T-helper 1 cell treated with Interleukin-12 subunit alpha and Interleukin-12 subunit beta and Interleukin-4 antibody, amounts not matched to agents 30 ng/mL and 1 ng/mL, for 36 hours (primary cell): ENCODE results near the gene ABHD17A. TPM values are rescaled to one million over a fixed set of nuclear protein-coding genes. Genes with fewer than 3 reads are reported as not detected.
"Not testable (repeated sequence)": the region's sequence is repeated elsewhere in the genome, so short reads cannot be mapped to it uniquely, and the experiment has no call there.

Source experiments
- intact Hi-C: fragments of 100-400 bp; cut with micrococcal nuclease; formaldehyde crosslinking; loops from one replicate; pipeline ENCODE4 v1.15.1; 2024
- total RNA-seq: library from RNA; stranded (reverse); gene quantifications from 2 replicates; pipeline ENCODE4 v1.2.3, GENCODE V29; 2022

ABHD17A gene
- total RNA-seq, 1 donor from 2014 or later = 134 TPM

DNA sequence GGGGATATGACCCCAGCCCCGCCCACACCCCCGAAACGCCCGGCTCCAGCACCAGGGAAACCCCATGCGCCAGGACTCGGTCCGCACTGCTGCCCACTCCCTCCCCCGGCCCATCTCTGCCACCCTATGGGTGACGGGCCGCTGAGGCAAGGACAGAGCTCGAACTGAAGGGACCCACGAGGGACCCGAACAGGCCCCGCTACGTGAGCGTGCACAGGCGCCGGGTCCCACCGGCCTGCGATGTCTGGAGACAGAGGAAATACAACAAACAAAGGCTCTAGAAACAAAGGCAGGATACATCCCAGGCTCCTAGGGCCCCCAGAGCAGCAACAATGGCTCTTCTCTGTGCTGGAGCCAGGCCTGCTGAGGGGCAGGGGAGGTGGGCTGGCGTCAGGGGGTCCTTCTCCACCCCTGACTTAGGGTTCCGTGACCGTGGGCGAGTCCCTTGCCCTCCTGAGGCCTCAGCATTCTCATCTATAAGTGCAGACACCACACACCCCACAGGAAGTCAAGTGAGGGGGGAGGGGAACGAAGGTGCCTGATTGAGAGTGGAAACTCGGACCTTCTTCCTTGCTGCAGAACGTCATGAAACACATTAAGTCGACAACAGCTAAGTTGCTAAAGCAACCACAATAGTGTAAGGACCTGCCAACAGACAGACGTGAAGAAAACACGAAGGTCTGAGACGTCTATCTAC is 3.1 kb downstream of the ABHD17A start:
- intact Hi-C loops = loop anchor here (1.0 to 10.0 kb wide), 3 partner anchors 160 to 383 kb away; partner anchors contain the start of genes IZUMO4 and MOB3A

GRCh38 chr19:1881393-1882088 is 3.8 kb downstream of the ABHD17A start:
- intact Hi-C loops = loop anchor here (1.0 to 10.0 kb wide), 3 partner anchors 161 to 383 kb away; partner anchors contain the start of genes IZUMO4 and MOB3A

DNA sequence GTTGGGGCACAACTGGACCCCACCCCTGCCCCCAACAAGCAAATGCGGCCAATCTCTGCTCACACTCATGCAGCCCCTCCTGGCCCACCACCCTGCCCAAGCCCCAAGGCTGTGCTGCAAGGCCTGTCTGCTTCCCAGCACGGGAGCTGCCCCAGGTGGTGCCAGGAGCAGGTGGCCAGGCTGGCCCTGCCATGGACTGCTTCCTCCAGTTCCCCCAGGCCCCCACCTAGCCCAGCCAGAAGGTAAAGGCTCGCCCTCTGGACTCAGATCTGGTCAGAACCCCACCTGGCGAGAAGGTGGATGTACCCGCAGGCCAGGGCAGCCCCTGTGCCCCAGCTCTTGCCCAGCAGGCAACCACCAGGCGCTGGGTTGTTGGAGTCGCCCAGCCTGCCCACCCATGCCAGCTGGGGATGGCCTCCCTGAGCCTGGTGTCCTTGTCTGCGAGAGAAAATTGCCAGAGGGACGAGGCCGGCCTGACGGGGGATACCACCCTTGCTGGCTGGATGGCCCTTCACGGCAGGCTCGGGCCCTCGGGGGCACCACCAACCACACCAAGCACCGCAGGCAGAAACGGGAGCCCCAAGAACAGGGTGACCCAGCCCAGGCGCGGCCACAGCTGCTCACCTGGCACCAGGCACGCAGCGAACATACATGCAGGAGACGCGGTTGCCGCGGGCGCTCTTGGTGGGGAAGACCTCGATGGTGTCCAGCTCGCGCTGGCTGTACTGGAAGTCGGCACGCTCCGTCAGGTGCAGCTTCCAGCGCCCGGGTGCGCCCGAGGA is 4.5 kb downstream of the ABHD17A start:
- intact Hi-C loops = loop anchor here (10.0 kb wide), 1 partner anchor 384 kb away; no protein-coding TSS in a partner anchor

- intact Hi-C loops = loop anchor here (10.0 kb wide), 1 partner anchor 385 kb away; no protein-coding TSS in a partner anchor
These were observed 5.3 kb downstream of the ABHD17A start for GRCh38 chr19:1879982-1880381.

DNA sequence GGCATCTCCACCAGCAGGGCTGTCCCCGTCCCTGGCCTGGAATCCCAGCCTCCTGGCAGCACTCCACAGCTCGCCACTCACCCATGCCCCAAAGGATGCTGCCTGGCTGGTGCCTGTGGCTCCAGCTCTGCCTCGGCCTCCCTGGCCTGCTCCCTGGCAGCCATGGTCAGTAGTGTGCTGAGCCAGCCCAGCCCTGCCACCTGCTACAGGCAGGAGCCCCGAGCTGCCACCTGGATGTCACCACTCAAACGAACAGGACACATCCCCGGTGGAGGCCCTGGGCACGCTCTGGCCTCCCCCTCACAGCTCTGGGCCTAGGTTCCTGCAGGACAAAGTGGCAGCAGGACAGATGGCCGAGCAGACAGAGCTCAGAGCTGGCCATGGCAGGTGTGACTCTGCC is 6.7 kb downstream of the ABHD17A start:
- intact Hi-C loops = not testable (repeated sequence)

DNA sequence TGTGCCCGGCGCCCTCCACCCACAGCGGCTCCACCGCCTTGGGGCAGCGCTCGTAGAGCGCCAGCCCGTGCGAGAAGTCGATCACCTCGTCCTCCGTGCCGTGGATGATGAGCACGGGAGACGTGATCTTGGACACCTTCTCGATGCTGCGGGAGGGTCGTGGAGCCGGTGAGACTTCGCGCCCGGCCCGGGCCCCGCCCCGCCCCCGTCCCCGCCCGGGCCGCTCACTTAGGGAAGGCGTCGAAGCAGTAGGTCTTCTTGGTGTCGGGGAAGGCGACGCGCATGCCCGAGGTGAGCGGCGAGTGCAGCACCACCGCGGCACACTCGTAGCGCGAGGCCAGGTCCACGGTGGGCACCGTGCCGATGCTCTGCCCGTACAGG is 8.0 kb downstream of the ABHD17A start:
- intact Hi-C loops = not testable (repeated sequence)

GRCh38 chr19:1876496-1877279 is 8.6 kb downstream of the ABHD17A start:
- intact Hi-C loops = loop anchor here (1.0 kb wide), 3 partner anchors 9 to 29 kb away; partner anchors contain the start of genes ABHD17A, ADAT3 and SCAMP4

DNA sequence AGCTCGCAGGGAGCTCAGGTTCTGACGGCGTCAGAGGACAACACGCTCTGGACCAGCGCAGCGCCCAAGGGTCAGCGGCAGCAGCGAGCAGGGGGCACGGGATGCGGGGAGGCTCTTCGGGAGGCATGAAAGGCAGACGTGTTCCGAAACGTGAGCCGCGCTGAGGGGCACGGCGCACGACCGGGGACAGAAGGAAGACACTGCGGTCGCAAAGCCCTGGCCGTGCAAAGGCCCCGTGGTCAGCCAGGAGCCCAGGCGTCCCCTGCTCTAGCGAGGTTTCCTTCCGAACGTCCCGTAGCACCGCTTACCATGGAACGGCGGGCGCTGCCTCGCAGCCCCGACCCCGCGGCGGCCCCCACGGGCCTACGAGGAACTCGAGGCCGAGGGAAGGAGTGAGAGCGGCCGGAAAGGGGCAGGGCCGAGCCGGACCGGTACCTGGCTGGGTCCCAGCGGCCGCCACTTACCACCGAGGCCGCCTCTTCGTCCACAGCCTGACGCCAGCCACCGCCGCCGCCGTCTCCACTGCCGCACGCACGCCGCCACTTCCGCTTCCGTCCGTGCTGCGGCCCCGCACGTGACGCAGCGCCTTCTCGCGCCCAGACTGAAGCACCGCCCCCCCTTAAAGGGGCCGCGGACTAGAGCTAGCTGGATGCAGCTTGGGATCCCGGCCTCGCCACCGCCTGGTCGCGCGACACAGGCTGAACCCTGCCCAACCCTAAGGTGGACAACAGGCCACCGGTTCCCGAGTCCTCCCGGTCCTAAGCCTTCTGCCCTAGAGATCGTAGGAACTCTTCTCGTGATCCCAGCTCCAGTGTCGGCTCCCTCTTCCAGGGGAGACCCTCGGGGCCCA is 9.4 kb downstream of the ABHD17A start:
- intact Hi-C loops = loop anchor here (1.0 to 2.0 kb wide), 4 partner anchors 9 to 67 kb away; partner anchors contain the start of genes ABHD17A, ADAT3 and SCAMP4

GRCh38 chr19:1875265-1875645 is 10.0 kb downstream of the ABHD17A start:
- intact Hi-C loops = loop anchor here (2.0 kb wide), 1 partner anchor 68 kb away; no protein-coding TSS in a partner anchor

- intact Hi-C loops = loop anchor here (2.0 kb wide), 1 partner anchor 68 kb away; no protein-coding TSS in a partner anchor
These were observed 10.6 kb downstream of the ABHD17A start for GRCh38 chr19:1874554-1875185.

DNA sequence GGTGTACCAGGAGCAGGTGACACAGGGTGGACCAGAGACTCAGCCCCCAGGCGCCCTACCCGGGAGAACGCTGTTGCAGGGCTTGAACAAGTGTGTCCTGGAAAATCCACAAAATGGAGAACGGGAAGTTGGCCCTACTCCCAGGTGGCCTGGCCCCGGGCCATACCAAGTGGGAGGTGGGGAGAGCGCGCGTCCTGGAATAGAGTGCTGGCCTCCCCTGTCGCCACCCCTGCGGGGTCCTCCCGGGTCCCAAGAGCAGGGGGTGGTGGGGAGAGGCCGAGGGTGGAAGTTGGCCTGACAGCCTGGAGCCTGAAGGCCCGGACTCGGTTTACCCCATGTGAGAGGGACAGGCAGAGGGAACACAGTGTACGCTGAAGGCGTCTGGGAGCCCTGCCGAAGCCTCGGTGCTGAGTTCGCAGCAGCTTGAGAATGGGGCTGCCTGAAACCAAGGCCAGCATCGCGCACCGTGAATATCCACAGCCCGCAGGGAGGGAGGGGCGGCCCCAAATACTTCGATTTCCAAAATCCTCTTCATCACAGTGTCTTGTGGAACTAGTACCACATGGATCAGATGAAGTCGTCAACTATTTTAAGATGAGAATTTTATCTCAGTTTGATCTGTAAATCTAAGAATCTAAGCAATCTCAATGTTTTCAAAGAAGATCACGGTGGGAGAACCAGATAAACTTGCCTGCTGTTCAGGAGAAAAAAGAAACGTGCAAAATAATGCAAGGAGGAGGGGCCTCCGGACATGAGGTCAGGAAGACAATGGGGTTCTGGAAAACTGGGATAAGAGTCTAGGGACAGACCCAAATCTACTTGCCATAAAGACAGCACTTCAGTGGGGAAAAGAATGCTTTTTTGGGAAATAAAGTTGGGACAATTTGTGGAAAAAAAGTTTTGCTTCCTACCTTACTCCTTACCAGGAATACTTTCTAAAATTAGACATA is 11.5 kb downstream of the ABHD17A start:
- intact Hi-C loops = loop anchor here (2.0 kb wide), 1 partner anchor 69 kb away; no protein-coding TSS in a partner anchor

DNA sequence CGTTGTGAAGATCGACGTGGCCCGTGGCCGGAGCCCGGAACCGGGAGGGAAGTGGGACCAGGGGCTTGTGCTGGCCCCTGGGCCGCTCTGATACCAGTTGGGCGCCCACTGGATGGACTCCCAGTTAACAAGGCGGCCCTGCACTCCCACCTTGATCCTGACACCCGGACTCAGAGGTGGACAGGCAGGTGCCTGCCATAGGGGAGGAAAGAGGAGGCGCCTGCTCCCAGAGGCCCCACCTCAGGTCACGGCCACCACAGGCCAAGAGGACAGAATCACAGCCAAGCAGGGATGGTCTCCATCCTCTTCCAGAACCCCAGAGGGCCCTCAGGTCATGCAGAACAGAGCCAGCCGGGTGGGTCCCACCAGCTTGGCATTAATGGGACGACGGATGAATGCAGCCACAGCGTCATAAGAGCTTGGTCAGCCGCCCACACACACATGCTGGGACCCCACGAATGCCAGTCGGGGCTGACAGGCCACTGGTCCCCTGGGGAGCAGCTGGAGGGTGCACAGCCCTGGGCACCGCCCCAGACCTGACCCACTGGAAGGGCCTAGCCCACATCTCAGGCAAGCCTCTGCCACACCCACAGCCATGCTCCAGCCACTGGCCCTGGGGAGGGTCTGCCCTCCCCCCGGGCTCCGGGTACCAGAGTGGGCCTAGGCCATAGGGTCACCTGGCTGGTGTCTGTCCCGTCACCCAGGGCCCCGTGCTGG is 12.3 kb downstream of the ABHD17A start:
- intact Hi-C loops = no loop called here

- intact Hi-C loops = no loop called here
These were observed 13.7 kb downstream of the ABHD17A start for GRCh38 chr19:1871630-1872029.

- intact Hi-C loops = no loop called here
These were observed 14.1 kb downstream of the ABHD17A start for GRCh38 chr19:1871140-1871597.

DNA sequence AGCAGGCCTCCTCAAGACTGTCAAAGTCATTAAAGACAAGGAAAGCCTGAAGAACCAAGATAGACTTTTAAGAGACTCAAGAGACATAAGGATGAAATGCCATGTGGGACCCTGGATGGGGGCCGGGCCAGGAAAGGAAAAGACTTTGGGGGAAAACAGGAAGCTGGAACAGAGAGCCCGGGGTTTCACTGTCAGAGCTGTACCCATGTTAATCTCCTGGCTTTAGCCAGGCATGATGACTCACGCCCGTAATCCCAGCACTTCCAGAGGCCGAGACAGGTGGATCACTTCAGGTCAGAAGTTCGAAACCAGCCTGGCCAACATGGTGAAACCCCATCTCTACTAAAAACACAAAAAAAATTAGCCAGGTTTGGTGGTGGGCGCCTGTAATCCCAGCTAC is 16.3 kb downstream of the ABHD17A start:
- intact Hi-C loops = no loop called here

- intact Hi-C loops = no loop called here
These were observed 18.0 kb downstream of the ABHD17A start for GRCh38 chr19:1867349-1867724.

DNA sequence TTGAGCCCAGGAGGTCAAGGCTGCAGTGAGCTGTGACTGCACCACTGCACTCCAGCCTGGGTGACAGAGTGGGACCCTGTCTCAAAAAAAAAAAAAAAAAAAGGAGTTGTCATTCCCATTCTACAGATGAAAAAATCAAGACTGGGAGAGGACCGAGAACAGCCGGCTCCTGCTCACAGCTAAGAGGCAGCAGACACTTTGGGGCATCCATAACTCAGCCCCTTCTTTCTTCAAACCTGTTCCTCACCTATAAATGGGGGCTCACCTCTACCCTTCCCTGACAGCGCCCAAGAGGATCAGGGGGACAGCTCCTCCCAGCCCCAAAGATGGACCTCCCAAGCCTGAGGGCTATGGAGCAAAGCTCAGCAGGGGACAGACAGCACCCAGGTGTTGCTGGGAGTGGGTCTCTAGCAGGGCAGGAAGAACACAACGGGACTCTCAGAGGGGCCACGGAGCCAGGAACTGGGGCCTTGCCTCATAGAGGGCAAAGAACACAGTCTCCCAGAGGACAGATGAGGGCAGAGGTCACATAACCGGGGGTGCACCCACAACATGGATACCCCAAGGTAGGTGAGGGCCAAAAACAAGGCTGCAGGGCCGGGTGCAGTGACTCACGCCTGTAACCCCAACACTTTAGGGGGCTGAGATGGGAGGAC is 18.5 kb downstream of the ABHD17A start:
- intact Hi-C loops = no loop called here
